ENCODE results near the gene LRIT3. TPM values are rescaled to one million over a fixed set of nuclear protein-coding genes. Genes with fewer than 3 reads are reported as not detected.

The LRIT3 gene
- total RNA-seq, 1 donor from 2014 or later = 0.12 TPM

- no peak overlapping the region for H3K27ac Mint-ChIP-seq (ENCODE audit: unreplicated experiment)
Observed at GRCh38 chr4:109913596-109914241, 65.8 kb downstream of the LRIT3 start.

DNA sequence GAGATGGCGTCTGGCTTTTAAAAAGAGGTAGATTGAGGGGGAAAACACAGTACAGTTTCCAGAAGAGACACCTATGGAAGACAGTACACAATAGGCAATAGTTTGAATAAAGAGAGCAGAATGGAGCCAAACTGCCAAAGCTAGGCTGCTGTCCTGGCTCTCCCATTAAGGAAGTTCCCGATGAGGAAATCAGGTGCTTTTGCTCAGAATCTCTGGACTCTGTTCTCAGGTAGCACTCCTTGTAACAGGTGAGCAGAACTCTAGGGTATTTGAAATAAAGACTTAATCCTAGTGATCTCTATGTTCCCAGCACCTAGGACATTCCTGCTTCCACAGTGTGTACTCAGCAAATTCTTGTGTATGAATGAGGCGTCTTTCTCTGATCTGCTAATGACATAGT is 66.4 kb downstream of the LRIT3 start:
- peaks cover 1% of the 10 kb centered on the region for H3K9me3 Mint-ChIP-seq (ENCODE audit: unreplicated experiment)
- no peak for DNase-seq
- no peaks in the 10 kb centered on the region for H3K27me3 Mint-ChIP-seq (ENCODE audit: unreplicated experiment)
- H3K36me3 Mint-ChIP-seq (ENCODE audit: unreplicated experiment) = no peaks in the 10 kb centered on the region
- TF ChIP-seq, protein P1, sequence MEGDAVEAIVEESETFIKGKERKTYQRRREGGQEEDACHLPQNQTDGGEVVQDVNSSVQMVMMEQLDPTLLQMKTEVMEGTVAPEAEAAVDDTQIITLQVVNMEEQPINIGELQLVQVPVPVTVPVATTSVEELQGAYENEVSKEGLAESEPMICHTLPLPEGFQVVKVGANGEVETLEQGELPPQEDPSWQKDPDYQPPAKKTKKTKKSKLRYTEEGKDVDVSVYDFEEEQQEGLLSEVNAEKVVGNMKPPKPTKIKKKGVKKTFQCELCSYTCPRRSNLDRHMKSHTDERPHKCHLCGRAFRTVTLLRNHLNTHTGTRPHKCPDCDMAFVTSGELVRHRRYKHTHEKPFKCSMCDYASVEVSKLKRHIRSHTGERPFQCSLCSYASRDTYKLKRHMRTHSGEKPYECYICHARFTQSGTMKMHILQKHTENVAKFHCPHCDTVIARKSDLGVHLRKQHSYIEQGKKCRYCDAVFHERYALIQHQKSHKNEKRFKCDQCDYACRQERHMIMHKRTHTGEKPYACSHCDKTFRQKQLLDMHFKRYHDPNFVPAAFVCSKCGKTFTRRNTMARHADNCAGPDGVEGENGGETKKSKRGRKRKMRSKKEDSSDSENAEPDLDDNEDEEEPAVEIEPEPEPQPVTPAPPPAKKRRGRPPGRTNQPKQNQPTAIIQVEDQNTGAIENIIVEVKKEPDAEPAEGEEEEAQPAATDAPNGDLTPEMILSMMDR (IDR thresholded peaks at IDR 0.05; ENCODE audit: partially characterized antibody, unreplicated experiment) = no peak
- no peak overlapping the region for H3K4me3 Mint-ChIP-seq (ENCODE audit: unreplicated experiment)
- no peak overlapping the region for H3K27ac Mint-ChIP-seq (ENCODE audit: unreplicated experiment)
- no peaks in the 10 kb centered on the region for H3K4me1 Mint-ChIP-seq (ENCODE audit: low read depth, unreplicated experiment)

More at GRCh38 chr4:109913596-109914241, 65.8 kb downstream of the LRIT3 start:
- Mint-ChIP-seq H3K4me3 (ENCODE audit: unreplicated experiment) (no peak overlapping the region), H3K4me1 (ENCODE audit: low read depth, unreplicated experiment) (no peaks in the 10 kb centered on the region), H3K27me3 (ENCODE audit: unreplicated experiment) (no peaks in the 10 kb centered on the region), H3K36me3 (ENCODE audit: unreplicated experiment) (no peaks in the 10 kb centered on the region), H3K9me3 (ENCODE audit: unreplicated experiment) (peaks cover 1% of the 10 kb centered on the region)
- no peak for DNase-seq
- TF ChIP-seq, protein P1 (IDR thresholded peaks at IDR 0.05; ENCODE audit: partially characterized antibody, unreplicated experiment) = no peak

DNA sequence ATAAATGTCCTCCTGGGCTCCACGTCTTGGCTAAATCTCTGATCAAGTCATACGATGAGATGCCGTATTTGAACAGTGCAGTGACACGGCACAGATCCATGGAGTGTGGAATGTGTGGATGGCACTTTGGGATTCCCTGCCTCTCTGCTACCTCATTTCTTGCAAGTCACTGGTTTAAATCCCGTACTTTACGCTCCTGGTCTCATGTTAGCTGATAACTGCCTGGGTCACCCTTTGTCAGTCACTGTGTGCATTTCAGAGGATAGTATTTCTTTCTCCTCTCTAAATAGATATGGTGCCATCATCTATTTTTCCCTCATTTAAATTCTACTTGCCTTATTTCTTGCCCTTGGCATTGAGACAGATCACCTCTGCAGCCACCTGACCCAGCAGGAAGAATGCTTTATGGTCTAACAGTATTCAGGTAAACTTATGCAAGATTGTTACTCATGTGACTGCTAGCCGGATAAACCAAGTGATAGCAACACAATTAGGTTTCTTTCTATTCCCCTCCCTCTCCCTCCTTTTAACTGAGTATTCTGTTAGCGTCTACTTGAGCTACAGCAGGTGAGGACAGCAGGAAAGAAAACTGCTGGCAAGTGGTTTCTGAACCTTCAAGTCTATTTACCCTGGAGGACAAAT is 67.6 kb downstream of the LRIT3 start:
- no peak overlapping the region for H3K4me3 Mint-ChIP-seq (ENCODE audit: unreplicated experiment)
- peaks cover 1% of the 10 kb centered on the region for H3K9me3 Mint-ChIP-seq (ENCODE audit: unreplicated experiment)
- no peaks in the 10 kb centered on the region for H3K36me3 Mint-ChIP-seq (ENCODE audit: unreplicated experiment)
- H3K27ac Mint-ChIP-seq (ENCODE audit: unreplicated experiment) = no peak overlapping the region
- TF ChIP-seq, protein P1 (IDR thresholded peaks at IDR 0.05; ENCODE audit: partially characterized antibody, unreplicated experiment) = no peak
- DNase-seq = no peak
- H3K27me3 Mint-ChIP-seq (ENCODE audit: unreplicated experiment) = no peaks in the 10 kb centered on the region
- no peaks in the 10 kb centered on the region for H3K4me1 Mint-ChIP-seq (ENCODE audit: low read depth, unreplicated experiment)

DNA sequence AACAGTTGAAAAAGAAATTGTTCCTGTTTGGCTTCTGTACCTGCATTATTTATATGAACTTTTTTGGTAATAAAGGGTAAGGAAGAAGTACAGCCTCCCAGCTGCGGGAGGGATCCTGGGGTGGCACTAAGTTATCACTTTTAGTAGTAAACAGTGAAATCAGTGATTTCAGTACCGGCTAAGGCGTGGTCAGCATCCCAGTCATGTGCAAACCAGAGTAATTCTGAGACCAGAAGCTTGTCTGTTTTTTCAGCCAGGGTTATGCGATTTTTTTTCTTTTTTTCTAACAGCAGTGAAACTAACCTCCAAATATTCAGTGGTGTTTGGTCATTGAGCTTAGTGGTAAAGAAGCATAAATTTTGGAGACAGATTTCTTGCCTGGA is 68.1 kb downstream of the LRIT3 start:
- no peak overlapping the region for H3K4me3 Mint-ChIP-seq (ENCODE audit: unreplicated experiment)

More for the DNA sequence above, 68.1 kb downstream of the LRIT3 start:
- Mint-ChIP-seq H3K9me3 (ENCODE audit: unreplicated experiment) (peaks cover 1% of the 10 kb centered on the region), H3K36me3 (ENCODE audit: unreplicated experiment) (no peaks in the 10 kb centered on the region), H3K4me1 (ENCODE audit: low read depth, unreplicated experiment) (no peaks in the 10 kb centered on the region), H3K27me3 (ENCODE audit: unreplicated experiment) (no peaks in the 10 kb centered on the region), H3K27ac (ENCODE audit: unreplicated experiment) (no peak overlapping the region)
- TF ChIP-seq, protein P1 (IDR thresholded peaks at IDR 0.05; ENCODE audit: partially characterized antibody, unreplicated experiment) = no peak
- no peak for DNase-seq

Measured in glutamatergic neuron (in vitro differentiated cells).